HepG2 (cell line): ENCODE results near the gene CRIM1. TPM values are rescaled to one million over a fixed set of nuclear protein-coding genes. Genes with fewer than 3 reads are reported as not detected.

Experiments used
- ATAC-seq: fragments of 200-7000 bp; cut with Tn5 transposase; 3 replicates; pipeline ENCODE4 v1.9.1; 2020; ENCODE audit warnings: mild to moderate bottlenecking, moderate library complexity
- BruUV-seq: library from RNA; stranded (reverse); fragments of 400-500 nt; replicated peaks from 2 replicates; lab custom pipeline; 2021; lab: Mats Ljungman, UMichigan
- CTCF ChIA-PET: fragments of 300-600 bp; formaldehyde crosslinking; extraction: SDS; loops from one replicate; lab custom pipeline; 2021; ENCODE audit warnings: low total read pairs, inconsistent platforms, low intra/inter-chr PET ratio; lab: Yijun Ruan, JAX
- POLR2A ChIA-PET: fragments of 350-600 bp; sonication (Branson Sonifier 250); formaldehyde crosslinking; loops from one replicate; lab custom pipeline; 2020; ENCODE audit warnings: antibody characterized with exemption, inconsistent platforms; lab: Yijun Ruan, JAX
- DNase-seq: peaks from one replicate; pipeline ENCODE4 v3.0.0-alpha.2; 2015; ENCODE audit warnings: low spot score
- FAIRE-seq: peaks from 3 replicates; lab custom pipeline; 2011; peaks lifted over from hg19 to GRCh38; lab: Jason Lieb, UNC
- H2AFZ ChIP-seq: one replicate; pipeline ENCODE4 v1.6.1; 2011; ENCODE audit warnings: low read length, inconsistent platforms
- H3K27ac ChIP-seq: fragments of 300-600 bp; 3 replicates; pipeline ENCODE4 v1.8.0; 2011; ENCODE audit warnings: mixed run types, mild to moderate bottlenecking, mixed read lengths, low read length, inconsistent platforms; ENCODE audit not compliant: insufficient read depth; ENCODE audit errors: extremely low read length
- H3K27me3 ChIP-seq, 2 experiments: fragments of 200-600 bp in 1 of 2; 2 replicates in 1 of 2; 3 replicates in 1 of 2; pipeline versions ENCODE4 v1.6.0 to v1.8.0; 2011; ENCODE audit warnings: low read length in 2 of 2, mild to moderate bottlenecking in 2 of 2, moderate library complexity in 2 of 2, inconsistent platforms in 1 of 2; ENCODE audit not compliant: insufficient read depth in 2 of 2, control insufficient read depth in 1 of 2
- H3K36me3 ChIP-seq, 2 experiments: fragments of 200-600 bp in 1 of 2; replicated peaks in 1 of 2; 2 replicates in 1 of 2; 3 replicates in 1 of 2; pipeline versions ENCODE4 v1.5.1 to v1.8.0; 2011; ENCODE audit warnings: low read length in 2 of 2, inconsistent platforms in 1 of 2; ENCODE audit not compliant: insufficient read depth in 2 of 2, control insufficient read depth in 1 of 2
- H3K4me1 ChIP-seq: 2 replicates; pipeline ENCODE4 v1.5.1; 2012; ENCODE audit warnings: low read length, inconsistent platforms; ENCODE audit not compliant: insufficient read depth
- H3K4me2 ChIP-seq: 2 replicates; pipeline ENCODE4 v1.6.0; 2011; ENCODE audit warnings: low read depth, low read length, inconsistent platforms
- H3K4me3 ChIP-seq, 3 experiments: fragments of 200-600 bp in 1 of 3; sonication (generic), shearing (Covaris generic) in 1 of 3; replicated peaks in 1 of 3; 2 replicates each; pipeline ENCODE4 v1.5.1; 2011 to 2016; ENCODE audit warnings: low read length in 3 of 3, inconsistent platforms in 2 of 3, low read depth in 2 of 3, mild to moderate bottlenecking in 2 of 3, control low read depth in 1 of 3, mixed read lengths in 1 of 3; ENCODE audit not compliant: insufficient read depth in 1 of 3
- H3K79me2 ChIP-seq: one replicate; pipeline ENCODE4 v1.6.1; 2011; ENCODE audit warnings: low read length, inconsistent platforms; ENCODE audit not compliant: insufficient read depth
- H3K9ac ChIP-seq: 2 replicates; pipeline ENCODE4 v1.6.0; 2011; ENCODE audit warnings: mild to moderate bottlenecking, low read depth, low read length, inconsistent platforms; ENCODE audit not compliant: insufficient read depth
- H3K9me3 ChIP-seq: 2 replicates; pipeline ENCODE4 v1.5.1; 2012; ENCODE audit warnings: mild to moderate bottlenecking, low read length
- H4K20me1 ChIP-seq: 2 replicates; pipeline ENCODE4 v1.6.0; 2011; ENCODE audit warnings: inconsistent platforms, mild to moderate bottlenecking, low read length, moderate library complexity; ENCODE audit not compliant: insufficient read depth
- NR1H2 ChIP-seq: sonication (generic); formaldehyde crosslinking; IDR thresholded peaks from 2 replicates; pipeline ENCODE4 v1.8.1; 2022; ENCODE audit warnings: low read depth, missing genetic modification reagents, borderline replicate concordance
- NRL ChIP-seq: sonication (generic); formaldehyde crosslinking; IDR thresholded peaks from 2 replicates; pipeline ENCODE4 v1.5.0; 2020; ENCODE audit warnings: missing genetic modification reagents, mild to moderate bottlenecking, moderate library complexity, borderline replicate concordance
- SOX13 ChIP-seq, 3 experiments: fragments of 450-650 bp in 1 of 3; sonication (generic) in 1 of 3; formaldehyde crosslinking in 1 of 3; IDR thresholded peaks in 2 of 3; conservative IDR thresholded peaks in 1 of 3; 2 replicates each; pipeline versions ENCODE4 v1.5.0 to v1.6.1; 2016 to 2020; ENCODE audit warnings: antibody characterized with exemption in 1 of 3, mild to moderate bottlenecking in 1 of 3, missing compliant biosample characterization in 1 of 3, missing genetic modification reagents in 1 of 3, moderate library complexity in 1 of 3
- STAT6 ChIP-seq: sonication (generic); formaldehyde crosslinking; IDR thresholded peaks from 2 replicates; pipeline ENCODE4 v1.4.0; 2020; ENCODE audit warnings: missing genetic modification reagents, mild to moderate bottlenecking, borderline replicate concordance
- TEAD3 ChIP-seq: optimal IDR thresholded peaks from 2 replicates; pipeline ENCODE3; 2016; ENCODE audit warnings: borderline replicate concordance
- ZNF205 ChIP-seq: IDR thresholded peaks from 2 replicates; pipeline ENCODE4 v1.6.1; 2018; ENCODE audit warnings: missing biosample characterization, missing genetic modification reagents
- ZNF224 ChIP-seq: sonication (generic); formaldehyde crosslinking; IDR thresholded peaks from 2 replicates; pipeline ENCODE4 v1.5.0; 2020; ENCODE audit warnings: mild to moderate bottlenecking, missing genetic modification reagents
- ZNF335 ChIP-seq: sonication (generic); formaldehyde crosslinking; IDR thresholded peaks from 2 replicates; pipeline ENCODE4 v1.4.0; 2020; ENCODE audit warnings: missing genetic modification reagents
- ZXDC ChIP-seq: sonication (generic); formaldehyde crosslinking; IDR thresholded peaks from 2 replicates; pipeline ENCODE4 v1.5.0; 2020; ENCODE audit warnings: mild to moderate bottlenecking, missing genetic modification reagents
- WGBS: methylation state at CpG from one replicate; pipeline ENCODE4 v1.1.6; 2017; ENCODE audit warnings: low lambda C conversion rate; 5-methylcytosine and 5-hydroxymethylcytosine counted together
- in situ Hi-C: cut with HindIII; loops from 2 replicates; pipeline ENCODE4 v1.10.0; 2017; ENCODE audit warnings: low pct_unique_long_range_greater_than_20kb; ENCODE audit not compliant: extremely low pct_ligation_motif_present
- intact Hi-C: fragments of 100-400 bp; cut with micrococcal nuclease; formaldehyde crosslinking; loops from one replicate; pipeline ENCODE4 v1.10.0; 2022; ENCODE audit not compliant: unreplicated experiment
- polyA plus RNA-seq, 8 experiments: library from polyadenylated mRNA; depleted of rRNA in 3 of 8; stranded (reverse) in 7 of 8; unstranded in 1 of 8; fragments of >200 nt; fragmentation: Illumina TruSeq in 4 of 8; extraction: Trizol in 4 of 8; gene quantifications; 2 replicates each; pipeline versions ENCODE4 v1.2.1 to v1.2.3, GENCODE V29; 2011 to 2016; ENCODE audit warnings: low read depth in 4 of 8, missing spikeins in 1 of 8, mixed read lengths in 1 of 8; ENCODE audit not compliant: insufficient read depth in 1 of 8
- total RNA-seq, 5 experiments: library from RNA; depleted of rRNA; stranded (reverse); fragments of >200 nt; fragmentation: Illumina TruSeq; extraction: Trizol; gene quantifications; 2 replicates each; pipeline ENCODE4 v1.2.3, GENCODE V29; 2016; ENCODE audit warnings: low read depth in 1 of 5
- TF ChIP-seq, protein P1 (sequence below): sonication (generic); formaldehyde crosslinking; IDR thresholded peaks from 2 replicates; pipeline ENCODE4 v1.5.1; 2020; ENCODE audit warnings: mild to moderate bottlenecking, moderate library complexity, missing genetic modification reagents
- TF ChIP-seq, protein P2 (sequence below): sonication (generic); formaldehyde crosslinking; IDR thresholded peaks from 2 replicates; pipeline ENCODE4 v1.8.0; 2022; ENCODE audit warnings: mild to moderate bottlenecking, missing genetic modification reagents
- TF ChIP-seq, protein P3 (sequence below): sonication (generic); formaldehyde crosslinking; conservative IDR thresholded peaks from 2 replicates; pipeline ENCODE4 v1.8.0; 2022; ENCODE audit warnings: missing genetic modification reagents

CRIM1 gene
- total and polyA plus RNA-seq, 2 of the 13 experiments (the other 11 are each of a cell fraction or from before 2014, with no cell fraction given): 39.1 to 69.9 TPM

GRCh38 chr2:36415381-36416022 lies 59.9 kb downstream of the CRIM1 start:
- POLR2A ChIA-PET: interaction anchor here (1.4 kb wide), 1 partner anchor 34 kb away, joined by 4 read pairs; no protein-coding TSS in a partner anchor
- H3K79me2 ChIP-seq: peaks cover 79% of the 10 kb centered on the region
- TF ChIP-seq, protein P1, sequence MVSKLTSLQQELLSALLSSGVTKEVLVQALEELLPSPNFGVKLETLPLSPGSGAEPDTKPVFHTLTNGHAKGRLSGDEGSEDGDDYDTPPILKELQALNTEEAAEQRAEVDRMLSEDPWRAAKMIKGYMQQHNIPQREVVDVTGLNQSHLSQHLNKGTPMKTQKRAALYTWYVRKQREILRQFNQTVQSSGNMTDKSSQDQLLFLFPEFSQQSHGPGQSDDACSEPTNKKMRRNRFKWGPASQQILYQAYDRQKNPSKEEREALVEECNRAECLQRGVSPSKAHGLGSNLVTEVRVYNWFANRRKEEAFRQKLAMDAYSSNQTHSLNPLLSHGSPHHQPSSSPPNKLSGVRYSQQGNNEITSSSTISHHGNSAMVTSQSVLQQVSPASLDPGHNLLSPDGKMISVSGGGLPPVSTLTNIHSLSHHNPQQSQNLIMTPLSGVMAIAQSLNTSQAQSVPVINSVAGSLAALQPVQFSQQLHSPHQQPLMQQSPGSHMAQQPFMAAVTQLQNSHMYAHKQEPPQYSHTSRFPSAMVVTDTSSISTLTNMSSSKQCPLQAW (CRISPR knock-in tag): no peak
- TF ChIP-seq NR1H2 (CRISPR knock-in tag) (no peak), ZNF224 (CRISPR knock-in tag) (no peak), STAT6 (CRISPR knock-in tag) (no peak), SOX13 (IDR thresholded peaks at IDR 0.05) (no peak), SOX13 (CRISPR knock-in tag; conservative IDR thresholded peaks at IDR 0.05 in 1 of 2, IDR thresholded peaks at IDR 0.05 in 1 of 2) (no peak), ZXDC (CRISPR knock-in tag) (no peak), TEAD3 (CRISPR knock-in tag) (no peak), ZNF205 (CRISPR knock-in tag) (no peak), NRL (CRISPR knock-in tag) (no peak), ZNF335 (CRISPR knock-in tag) (no peak)
- TF ChIP-seq, protein P2, sequence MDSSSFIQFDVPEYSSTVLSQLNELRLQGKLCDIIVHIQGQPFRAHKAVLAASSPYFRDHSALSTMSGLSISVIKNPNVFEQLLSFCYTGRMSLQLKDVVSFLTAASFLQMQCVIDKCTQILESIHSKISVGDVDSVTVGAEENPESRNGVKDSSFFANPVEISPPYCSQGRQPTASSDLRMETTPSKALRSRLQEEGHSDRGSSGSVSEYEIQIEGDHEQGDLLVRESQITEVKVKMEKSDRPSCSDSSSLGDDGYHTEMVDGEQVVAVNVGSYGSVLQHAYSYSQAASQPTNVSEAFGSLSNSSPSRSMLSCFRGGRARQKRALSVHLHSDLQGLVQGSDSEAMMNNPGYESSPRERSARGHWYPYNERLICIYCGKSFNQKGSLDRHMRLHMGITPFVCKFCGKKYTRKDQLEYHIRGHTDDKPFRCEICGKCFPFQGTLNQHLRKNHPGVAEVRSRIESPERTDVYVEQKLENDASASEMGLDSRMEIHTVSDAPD (CRISPR knock-in tag): no peak
- TF ChIP-seq, protein P3, sequence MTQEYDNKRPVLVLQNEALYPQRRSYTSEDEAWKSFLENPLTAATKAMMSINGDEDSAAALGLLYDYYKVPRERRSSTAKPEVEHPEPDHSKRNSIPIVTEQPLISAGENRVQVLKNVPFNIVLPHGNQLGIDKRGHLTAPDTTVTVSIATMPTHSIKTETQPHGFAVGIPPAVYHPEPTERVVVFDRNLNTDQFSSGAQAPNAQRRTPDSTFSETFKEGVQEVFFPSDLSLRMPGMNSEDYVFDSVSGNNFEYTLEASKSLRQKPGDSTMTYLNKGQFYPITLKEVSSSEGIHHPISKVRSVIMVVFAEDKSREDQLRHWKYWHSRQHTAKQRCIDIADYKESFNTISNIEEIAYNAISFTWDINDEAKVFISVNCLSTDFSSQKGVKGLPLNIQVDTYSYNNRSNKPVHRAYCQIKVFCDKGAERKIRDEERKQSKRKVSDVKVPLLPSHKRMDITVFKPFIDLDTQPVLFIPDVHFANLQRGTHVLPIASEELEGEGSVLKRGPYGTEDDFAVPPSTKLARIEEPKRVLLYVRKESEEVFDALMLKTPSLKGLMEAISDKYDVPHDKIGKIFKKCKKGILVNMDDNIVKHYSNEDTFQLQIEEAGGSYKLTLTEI (CRISPR knock-in tag): no peak

More at GRCh38 chr2:36415381-36416022, 59.9 kb downstream of the CRIM1 start:
- no peak overlapping the region for H3K4me3 ChIP-seq
- WGBS: over 99% methylated on average over 6 of the region's 6 CpGs
- DNase-seq: no peak
- no peak overlapping the region for H2AFZ ChIP-seq
- H3K36me3 ChIP-seq: peaks cover 8 to 26% of the 10 kb centered on the region in 2 experiments; a peak in 4 of 5 replicates
- H3K9ac ChIP-seq: no peak overlapping the region
- H3K27me3 ChIP-seq: no peaks in the 10 kb centered on the region
- BruUV-seq: no TSS peak
- in situ Hi-C loops: no loop called here
- no peak for ATAC-seq
- no peak overlapping the region for H3K27ac ChIP-seq
- H3K4me1 ChIP-seq: peaks cover 38% of the 10 kb centered on the region
- CTCF ChIA-PET: no interaction called here
- no peaks in the 10 kb centered on the region for H3K9me3 ChIP-seq
- no peak for FAIRE-seq
- no peak overlapping the region for H3K4me2 ChIP-seq
- peaks cover 28% of the 10 kb centered on the region for H4K20me1 ChIP-seq
- intact Hi-C loops: loop anchor here (2.0 kb wide), 1 partner anchor 17 kb away; no protein-coding TSS in a partner anchor
